ENCODE data around the gene LRRC23. TPM values are rescaled to one million over a fixed set of nuclear protein-coding genes. Genes with fewer than 3 reads are reported as not detected.

Gene LRRC23
- total and polyA plus RNA-seq, 9 of the 15 experiments (the other 6 are each of a cell fraction or from before 2014, with no cell fraction given), result 2.2 to 7.0 (median 3.0) TPM

GRCh38 chr12:6872073-6873048 is 32.3 kb upstream of the LRRC23 start (continued):
- TF ChIP-seq ZC3H11A (IDR thresholded peaks at IDR 0.05; ENCODE audit: low read depth, low read length) (no peak), POLR2AphosphoS2 (IDR thresholded peaks at IDR 0.05; ENCODE audit: low read length) (peak; percentile 66; the same call in 1 of the 2 replicates), CCNT2 (IDR thresholded peaks at IDR 0.05; ENCODE audit: borderline replicate concordance, extremely low read depth, insufficient read length, low read depth, low read length) (peak; percentile 34), ZMIZ1 (IDR thresholded peaks at IDR 0.05; ENCODE audit: low read depth in 2 of 2, low read length in 2 of 2) (0 out of 4 replicates have a peak, but pooled peaks of 1 of the 2 experiments have one; percentile 16), TARDBP (IDR thresholded peaks at IDR 0.05) (no peak), BDP1 (IDR thresholded peaks at IDR 0.05; ENCODE audit: insufficient read depth, insufficient read length) (no peak), CREB1 (IDR thresholded peaks at IDR 0.05) (peak; percentile 43; the same call in 1 of the 2 replicates), CREB1 (CRISPR knock-in tag; IDR thresholded peaks at IDR 0.05) (peak; percentile 56; the same call in 1 of the 2 replicates), MNT (conservative IDR thresholded peaks at IDR 0.05) (peak; percentile 73 to 77), SIN3A (IDR thresholded peaks at IDR 0.05; ENCODE audit: borderline replicate concordance in 2 of 2, control insufficient read depth in 1 of 2, low read depth in 2 of 2, low read length in 2 of 2) (peak; percentile 85 to 87; a peak in 3 of 4 replicates), ZNF146 (CRISPR knock-in tag; IDR thresholded peaks at IDR 0.05; ENCODE audit: unreplicated experiment) (no peak), CBFA2T3 (IDR thresholded peaks at IDR 0.05) (no peak), ATF2 (CRISPR knock-in tag; IDR thresholded peaks at IDR 0.05) (no peak), TRIM28 (IDR thresholded peaks at IDR 0.05) (no peak), RBM22 (IDR thresholded peaks at IDR 0.05; ENCODE audit: low read depth, low read length, poor library complexity, severe bottlenecking) (peak; percentile 88), BHLHE40 (IDR thresholded peaks at IDR 0.05; ENCODE audit: low read length) (peak; percentile 51; the same call in 1 of the 2 replicates), ZZZ3 (IDR thresholded peaks at IDR 0.05) (no peak), NONO (IDR thresholded peaks at IDR 0.05; ENCODE audit: low read depth in 2 of 2, low read length in 1 of 2) (peak in 1 of 2 experiments; percentile 36; a peak in 1 of 4 replicates), ZKSCAN8 (CRISPR knock-in tag; IDR thresholded peaks at IDR 0.05) (no peak), ZNF696 (CRISPR knock-in tag; conservative IDR thresholded peaks at IDR 0.05) (no peak), GABPB2 (CRISPR knock-in tag; conservative IDR thresholded peaks at IDR 0.05) (no peak), MTA1 (IDR thresholded peaks at IDR 0.05; ENCODE audit: borderline replicate concordance) (no peak)
